ENCODE results near the gene GALNT17. TPM values are rescaled to one million over a fixed set of nuclear protein-coding genes. Genes with fewer than 3 reads are reported as not detected.
"Not testable (repeated sequence)": the region's sequence is repeated elsewhere in the genome, so short reads cannot be mapped to it uniquely, and the experiment has no call there.

Gene GALNT17
- total RNA-seq, 1 donor from 2014 or later = not detected

- no peak for DNase-seq
Observed at GRCh38 chr7:71638108-71638507, 506.2 kb downstream of the GALNT17 start.

GRCh38 chr7:71639382-71640085, 507.6 kb downstream of the GALNT17 start:
- DNase-seq = no peak

- not testable (repeated sequence) for DNase-seq
Observed at GRCh38 chr7:71643031-71643430, 511.1 kb downstream of the GALNT17 start.

- DNase-seq = no peak
Observed at GRCh38 chr7:71645836-71646235, 513.9 kb downstream of the GALNT17 start.

- no peak for DNase-seq
Observed at GRCh38 chr7:71649812-71650211, 517.9 kb downstream of the GALNT17 start.

GRCh38 chr7:71650653-71651337, 518.9 kb downstream of the GALNT17 start:
- DNase-seq = no peak

- DNase-seq = no peak
Observed at GRCh38 chr7:71652510-71652909, 520.6 kb downstream of the GALNT17 start.

- DNase-seq = no peak
Observed at GRCh38 chr7:71657386-71657785, 525.4 kb downstream of the GALNT17 start.

GRCh38 chr7:71659622-71660021, 527.7 kb downstream of the GALNT17 start:
- DNase-seq = no peak

- no peak for DNase-seq
Observed at GRCh38 chr7:71661671-71662224, 529.8 kb downstream of the GALNT17 start.

GRCh38 chr7:71665716-71666115, 533.8 kb downstream of the GALNT17 start:
- no peak for DNase-seq

GRCh38 chr7:71668572-71668971, 536.6 kb downstream of the GALNT17 start:
- DNase-seq = no peak

- no peak for DNase-seq
Observed at GRCh38 chr7:71679480-71679879, 547.5 kb downstream of the GALNT17 start.

GRCh38 chr7:71682181-71682580, 550.2 kb downstream of the GALNT17 start:
- no peak for DNase-seq

- no peak for DNase-seq
Observed at GRCh38 chr7:71682841-71683781, 551.2 kb downstream of the GALNT17 start.

- DNase-seq = no peak
Observed at GRCh38 chr7:71687286-71687685, 555.3 kb downstream of the GALNT17 start.

- DNase-seq = no peak
Observed at GRCh38 chr7:71687831-71688599, 556.1 kb downstream of the GALNT17 start.

GRCh38 chr7:71691538-71691937, 559.6 kb downstream of the GALNT17 start:
- no peak for DNase-seq

GRCh38 chr7:71694665-71695064, 562.7 kb downstream of the GALNT17 start:
- DNase-seq = no peak

- DNase-seq = no peak
Observed at GRCh38 chr7:71695186-71695585, 563.2 kb downstream of the GALNT17 start.

GRCh38 chr7:71696511-71696910, 564.6 kb downstream of the GALNT17 start:
- no peak for DNase-seq

- DNase-seq = no peak
Observed at GRCh38 chr7:71697400-71697799, 565.5 kb downstream of the GALNT17 start.

Data from dermis blood vessel endothelial cell (primary cell).